HG02970 (cell line): Measurements from ENCODE around the gene FHL1.
"Not testable (repeated sequence)": the region's sequence is repeated elsewhere in the genome, so short reads cannot be mapped to it uniquely, and the experiment has no call there.

Experiments used
- ATAC-seq: cut with Tn5 transposase; IDR thresholded peaks from one replicate; pipeline ENCODE4 v1.9.1; 2021; ENCODE audit warnings: mild to moderate bottlenecking, moderate library complexity, moderate number of reproducible peaks; ENCODE audit not compliant: unreplicated experiment, low FRiP score

FHL1 gene

GRCh38 chrX:136146614-136147314, 569 bp upstream of the FHL1 start:
- no peak for ATAC-seq

- no peak for ATAC-seq
Observed at GRCh38 chrX:136147976-136148375, 643 bp downstream of the FHL1 start.

DNA sequence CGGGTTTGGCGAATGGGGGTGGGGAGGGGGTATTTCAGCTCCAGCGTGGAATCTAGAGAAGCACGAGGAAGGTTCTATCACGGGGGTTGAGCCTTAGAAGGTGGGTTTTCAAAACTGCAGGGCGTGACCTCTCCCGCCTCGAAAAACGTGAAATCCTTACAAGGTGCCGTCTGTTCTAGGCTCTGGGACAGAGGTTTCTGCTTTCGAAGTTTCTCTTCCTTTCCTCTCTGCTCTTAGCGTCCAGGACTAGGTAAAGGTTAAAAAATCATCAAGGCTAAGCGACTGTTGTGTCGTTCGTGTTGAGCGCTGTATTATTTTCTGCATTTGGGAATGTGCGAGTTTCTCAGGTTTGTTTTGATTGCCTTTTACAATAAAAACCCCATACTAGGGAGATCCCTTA, 1.1 kb downstream of the FHL1 start:
- ATAC-seq, result no peak

GRCh38 chrX:136154998-136155397, 7.7 kb downstream of the FHL1 start:
- no peak for ATAC-seq

GRCh38 chrX:136156560-136157117, 9.3 kb downstream of the FHL1 start:
- no peak for ATAC-seq

DNA sequence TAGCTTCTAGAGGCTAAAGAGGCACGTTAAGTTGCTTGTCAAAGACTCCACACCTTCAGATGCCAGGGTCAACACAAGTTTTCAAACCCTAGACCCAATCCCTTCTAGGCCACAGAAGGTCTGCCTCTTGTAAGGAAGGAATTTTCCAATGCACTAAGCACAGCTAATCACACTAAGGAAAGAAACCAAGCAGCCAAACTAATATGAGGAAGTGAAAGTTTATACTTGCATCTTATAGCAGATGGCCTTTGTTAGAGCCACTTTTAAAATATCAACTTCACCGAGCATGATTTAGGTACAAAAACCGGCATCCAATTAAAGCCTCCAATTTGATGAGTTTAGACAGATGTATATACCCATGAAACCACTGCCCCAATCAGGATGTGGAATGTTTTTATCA, 9.9 kb downstream of the FHL1 start:
- no peak for ATAC-seq

DNA sequence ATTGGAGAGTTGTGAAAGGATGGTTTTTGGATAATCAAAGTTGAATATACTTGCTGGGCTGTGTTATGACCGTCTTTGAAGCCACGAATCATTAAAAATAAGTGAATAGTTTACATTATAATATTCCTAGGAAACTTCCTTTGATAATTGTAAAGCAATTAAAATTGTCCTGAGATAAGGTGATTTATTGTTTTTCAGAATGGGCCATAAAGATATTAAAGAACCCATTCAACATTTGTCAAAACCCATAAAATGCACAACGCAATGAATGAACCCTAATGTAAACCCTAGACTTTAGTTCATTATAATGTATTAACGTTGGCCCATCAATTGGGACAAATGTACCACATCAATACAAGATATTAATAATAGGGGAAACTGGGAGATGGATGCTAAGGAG, 11.4 kb downstream of the FHL1 start:
- ATAC-seq, result no peak

DNA sequence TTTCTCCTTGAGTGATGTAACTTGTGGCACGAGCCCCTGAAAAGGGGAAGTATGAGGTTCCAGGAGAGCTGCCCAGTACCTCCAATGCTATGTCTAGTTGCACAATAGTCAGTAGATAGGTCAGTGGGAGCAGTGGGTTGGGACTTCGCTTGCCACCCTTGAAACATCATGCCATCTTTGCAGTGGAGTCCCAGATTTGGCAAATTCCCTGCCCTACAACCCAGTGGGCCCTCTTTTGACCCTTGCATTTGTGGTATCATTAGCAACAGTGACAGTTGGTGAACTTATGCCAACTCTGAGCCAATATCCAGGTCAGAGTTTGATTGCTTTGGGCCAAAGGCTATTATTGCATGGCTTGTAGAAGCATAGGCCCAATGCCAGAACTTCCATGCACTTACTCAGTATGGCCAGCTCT, 12.3 kb downstream of the FHL1 start:
- ATAC-seq, result no peak

- no peak for ATAC-seq
Observed at GRCh38 chrX:136162827-136163570, 15.7 kb downstream of the FHL1 start.

- ATAC-seq, result no peak
Observed at GRCh38 chrX:136163689-136164088, 16.4 kb downstream of the FHL1 start.

DNA sequence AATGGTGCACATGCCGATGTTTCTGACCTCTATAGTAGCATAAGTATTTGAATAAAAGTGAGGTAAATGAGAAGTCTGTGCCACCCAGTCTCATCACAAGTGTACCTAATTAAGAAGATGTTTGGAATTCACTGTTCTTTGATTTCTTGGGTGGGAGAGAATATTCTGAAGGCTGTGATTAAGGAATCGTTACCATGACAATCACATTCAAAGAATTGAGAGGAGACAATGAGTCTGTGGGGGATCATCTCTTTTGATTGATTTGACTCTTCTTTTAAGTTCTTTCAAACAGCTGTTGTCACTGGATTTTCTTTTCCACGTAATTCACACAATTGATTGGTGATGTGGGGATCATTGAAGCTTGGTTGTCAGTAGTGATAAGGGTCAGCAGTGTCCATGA, 18.1 kb downstream of the FHL1 start:
- no peak for ATAC-seq

GRCh38 chrX:136166221-136166855, 19.0 kb downstream of the FHL1 start:
- ATAC-seq, result no peak

DNA sequence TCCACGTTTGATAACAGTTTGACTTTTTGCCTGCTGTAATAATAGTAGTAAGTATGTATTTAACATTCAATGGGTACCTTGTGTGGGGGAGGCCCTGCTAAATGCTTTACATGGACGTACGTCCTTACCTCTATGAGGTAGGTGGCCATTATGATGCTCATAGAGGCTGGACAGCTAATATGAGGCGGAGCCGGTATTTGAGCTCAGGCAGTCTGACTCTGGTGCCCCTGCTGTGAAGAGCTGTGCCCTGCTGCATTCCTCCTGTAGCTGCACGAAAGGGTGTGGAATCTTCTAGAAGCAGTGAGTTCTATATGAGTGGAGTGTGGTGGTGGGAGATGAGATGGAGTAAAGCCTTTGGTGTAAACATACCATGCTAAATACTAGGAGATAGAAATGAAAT, 20.7 kb downstream of the FHL1 start:
- not testable (repeated sequence) for ATAC-seq

DNA sequence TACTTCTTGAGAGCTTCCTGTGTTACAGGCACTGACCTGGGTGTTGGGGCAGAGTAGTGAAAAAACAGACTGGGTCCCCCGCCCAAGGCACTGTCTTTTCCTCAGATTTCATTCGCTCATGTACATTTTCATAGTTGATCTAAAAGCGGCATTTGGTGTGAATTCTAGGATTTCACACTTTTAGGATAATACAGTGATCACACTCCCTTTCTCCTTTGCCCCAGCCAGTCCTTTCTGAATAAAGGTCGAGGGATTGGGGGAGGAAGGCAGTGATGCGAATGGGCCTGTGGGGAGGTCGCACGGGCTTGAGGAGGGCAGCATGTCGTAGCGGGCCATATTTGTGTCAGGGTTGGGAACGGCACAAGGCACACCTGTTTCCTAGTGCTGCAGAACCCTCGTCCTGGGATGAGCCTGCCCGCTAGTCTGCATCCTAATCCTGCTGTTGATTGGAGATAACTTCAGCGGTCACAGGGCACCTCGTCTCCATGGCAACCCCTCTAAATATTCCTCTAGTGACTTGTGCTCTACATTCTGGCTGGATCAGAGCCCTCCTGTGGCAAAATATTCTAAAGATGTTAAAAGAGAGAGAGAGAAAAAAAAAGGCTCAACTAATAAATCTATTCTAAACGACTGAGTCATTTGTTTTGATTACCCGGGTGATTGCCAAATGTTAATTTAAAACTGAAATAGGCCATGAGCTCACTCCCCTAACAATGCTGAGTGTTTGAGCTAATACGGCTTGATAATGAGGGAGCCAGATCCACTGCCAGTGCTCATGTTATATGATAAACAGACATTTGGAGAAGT, 21.8 kb downstream of the FHL1 start:
- no peak for ATAC-seq

DNA sequence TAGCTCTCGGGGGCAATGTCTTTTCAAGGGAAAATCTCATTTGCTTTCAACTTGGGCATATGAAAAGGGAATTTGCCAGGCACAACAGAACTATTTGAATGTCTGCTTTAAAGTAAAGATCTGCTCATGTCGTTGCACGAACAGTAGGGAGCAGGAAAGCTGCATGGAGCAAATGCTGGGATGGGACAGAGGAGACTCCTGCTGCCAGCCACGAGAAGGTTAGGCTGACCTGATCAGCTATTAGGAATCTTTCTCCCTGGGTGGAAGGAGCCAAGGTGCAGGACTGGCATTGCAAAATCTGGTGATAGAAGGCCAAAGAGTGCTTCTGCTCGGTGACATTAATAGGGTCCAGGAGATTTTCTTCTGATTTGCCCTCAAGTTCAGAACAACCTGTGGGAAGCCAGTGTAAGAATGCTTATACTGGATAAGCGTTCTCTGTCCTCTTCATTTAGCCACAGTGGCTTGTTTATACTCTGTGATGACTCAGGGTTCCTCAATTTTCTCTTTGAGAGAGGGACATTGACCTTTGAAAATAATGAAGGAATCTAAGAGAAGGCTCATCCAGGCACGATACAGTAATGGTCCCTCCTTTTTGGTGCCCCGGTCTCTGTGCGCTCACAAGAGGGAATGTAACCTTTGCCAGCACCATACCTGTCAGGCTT, 22.9 kb downstream of the FHL1 start:
- ATAC-seq, result no peak

- no peak for ATAC-seq
Observed at GRCh38 chrX:136171420-136171819, 24.1 kb downstream of the FHL1 start.

- no peak for ATAC-seq
Observed at GRCh38 chrX:136176399-136176825, 29.1 kb downstream of the FHL1 start.

- ATAC-seq, result no peak
Observed at GRCh38 chrX:136179133-136179532, 31.8 kb downstream of the FHL1 start.

- no peak for ATAC-seq
Observed at GRCh38 chrX:136182414-136182813, 35.1 kb downstream of the FHL1 start.

- no peak for ATAC-seq
Observed at GRCh38 chrX:136183172-136183571, 35.8 kb downstream of the FHL1 start.
